ENCODE data around the gene CAMK2A. TPM values are rescaled to one million over a fixed set of nuclear protein-coding genes. Genes with fewer than 3 reads are reported as not detected.

Gene CAMK2A
- total RNA-seq, 6 experiments from 2014 or later, result 0.10 to 0.26 (median 0.23) TPM; not detected in 3

- no peak for TF ChIP-seq POLR2A (IDR thresholded peaks at IDR 0.05)
- no peak for DNase-seq
- Histone ChIP-seq H3K4me3 (no peak overlapping the region), H3K36me3 (no peaks in the 10 kb centered on the region), H3K27me3 (no peaks in the 10 kb centered on the region), H3K4me1 (no peaks in the 10 kb centered on the region), H3K27ac (no peak overlapping the region), H3K9me3 (no peaks in the 10 kb centered on the region)
- intact Hi-C loops (cut with DNase I), result no loop called here
- no peak for ATAC-seq
- whole genome bisulfite sequencing (ENCODE audit: insufficient coverage, low coverage, low lambda C conversion rate, missing lambda C conversion rate), result 72% methylated on average over 5 of the region's 6 CpGs
Measured at GRCh38 chr5:150278916-150279315, 10.7 kb downstream of the CAMK2A start.

GRCh38 chr5:150278046-150278730 is 11.4 kb downstream of the CAMK2A start:
- TF ChIP-seq CTCF (IDR thresholded peaks at IDR 0.05) (no peak), POLR2A (IDR thresholded peaks at IDR 0.05) (no peak)
- 65% methylated on average over 6 of the region's 7 CpGs for WGBS (ENCODE audit: insufficient coverage, low coverage, low lambda C conversion rate, missing lambda C conversion rate)
- Histone ChIP-seq H3K36me3 (no peaks in the 10 kb centered on the region), H3K4me3 (no peak overlapping the region), H3K9me3 (no peaks in the 10 kb centered on the region), H3K27ac (no peak overlapping the region), H3K4me1 (no peaks in the 10 kb centered on the region), H3K27me3 (no peaks in the 10 kb centered on the region)
- ATAC-seq (no peak), DNase-seq (no peak)
- intact Hi-C loops (cut with DNase I), result no loop called here

GRCh38 chr5:150277043-150277442 is 12.5 kb downstream of the CAMK2A start:
- no peak for DNase-seq
- Histone ChIP-seq H3K36me3 (no peaks in the 10 kb centered on the region), H3K27ac (no peak overlapping the region), H3K4me1 (no peaks in the 10 kb centered on the region), H3K27me3 (no peaks in the 10 kb centered on the region), H3K4me3 (no peak overlapping the region), H3K9me3 (no peaks in the 10 kb centered on the region)
- TF ChIP-seq CTCF (IDR thresholded peaks at IDR 0.05) (no peak), POLR2A (IDR thresholded peaks at IDR 0.05) (no peak)
- 20% methylated on average over 1 of the region's 4 CpGs for WGBS (ENCODE audit: insufficient coverage, low coverage, low lambda C conversion rate, missing lambda C conversion rate)
- intact Hi-C loops (cut with DNase I), result no loop called here
- ATAC-seq, result no peak

- H3K27me3 ChIP-seq, result no peaks in the 10 kb centered on the region
- ATAC-seq (no peak), DNase-seq (no peak)
- H3K27ac ChIP-seq, result no peak overlapping the region
- no peaks in the 10 kb centered on the region for H3K36me3 ChIP-seq
- intact Hi-C loops (cut with DNase I), result no loop called here
- H3K9me3 ChIP-seq, result no peaks in the 10 kb centered on the region
- WGBS (ENCODE audit: insufficient coverage, low coverage, low lambda C conversion rate, missing lambda C conversion rate), result 43% methylated on average over 1 of the region's 4 CpGs
- no peak overlapping the region for H3K4me3 ChIP-seq
- no peaks in the 10 kb centered on the region for H3K4me1 ChIP-seq
- no peak for TF ChIP-seq CTCF (IDR thresholded peaks at IDR 0.05)
- no peak for TF ChIP-seq POLR2A (IDR thresholded peaks at IDR 0.05)
Measured at GRCh38 chr5:150274811-150275210, 14.8 kb downstream of the CAMK2A start.

- peak in 2 of 4 donors; percentile 9 to 27 for ATAC-seq
- no peak overlapping the region for H3K4me3 ChIP-seq
- intact Hi-C loops (cut with DNase I), result no loop called here
- no peaks in the 10 kb centered on the region for H3K9me3 ChIP-seq
- no peaks in the 10 kb centered on the region for H3K27me3 ChIP-seq
- peak in 1 of 4 donors; percentile 12 for TF ChIP-seq CTCF (IDR thresholded peaks at IDR 0.05)
- TF ChIP-seq POLR2A (IDR thresholded peaks at IDR 0.05), result no peak
- no peaks in the 10 kb centered on the region for H3K4me1 ChIP-seq
- H3K36me3 ChIP-seq, result no peaks in the 10 kb centered on the region
- DNase-seq, result no peak
- no peak overlapping the region for H3K27ac ChIP-seq
- WGBS (ENCODE audit: insufficient coverage, low coverage, low lambda C conversion rate, missing lambda C conversion rate), result 72% methylated on average over 3 of the region's 5 CpGs
Measured at GRCh38 chr5:150272531-150272930, 17.0 kb downstream of the CAMK2A start.
